HG03066 (cell line): Measurements from ENCODE around the gene SEZ6L.

Experiments used
- ATAC-seq: cut with Tn5 transposase; IDR thresholded peaks from one replicate; pipeline ENCODE4 v1.9.1; 2021; ENCODE audit warnings: low read depth; ENCODE audit not compliant: unreplicated experiment

SEZ6L gene

DNA sequence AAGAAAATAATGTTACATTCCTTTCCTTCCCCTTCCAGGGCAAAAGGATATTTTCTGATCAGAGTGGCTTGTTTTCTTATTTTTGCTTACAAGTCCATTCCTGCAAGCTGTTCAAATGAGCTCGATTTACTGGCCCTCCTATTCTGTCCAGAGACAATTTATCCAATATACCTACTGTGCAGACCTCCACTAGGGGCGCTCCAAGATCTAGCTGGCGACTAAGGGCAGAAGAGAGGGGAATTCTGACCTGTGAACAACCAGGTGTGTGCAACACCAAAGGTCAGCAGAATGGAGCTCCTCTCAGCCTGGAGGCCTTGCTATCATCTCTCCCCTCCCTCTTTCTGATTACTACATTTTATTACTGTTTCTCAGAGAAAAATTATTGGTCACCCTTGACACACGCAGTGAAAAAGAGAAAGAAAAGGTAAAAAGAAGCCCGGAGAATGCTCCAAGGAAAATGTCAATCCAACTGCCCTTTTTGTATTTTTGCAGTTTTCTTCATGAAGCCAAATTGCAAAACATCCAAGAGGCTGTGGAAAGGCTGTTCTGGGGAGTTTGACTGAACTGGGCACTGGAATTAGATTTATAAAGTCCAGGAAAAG, 3.2 kb downstream of the SEZ6L start:
- no peak for ATAC-seq

DNA sequence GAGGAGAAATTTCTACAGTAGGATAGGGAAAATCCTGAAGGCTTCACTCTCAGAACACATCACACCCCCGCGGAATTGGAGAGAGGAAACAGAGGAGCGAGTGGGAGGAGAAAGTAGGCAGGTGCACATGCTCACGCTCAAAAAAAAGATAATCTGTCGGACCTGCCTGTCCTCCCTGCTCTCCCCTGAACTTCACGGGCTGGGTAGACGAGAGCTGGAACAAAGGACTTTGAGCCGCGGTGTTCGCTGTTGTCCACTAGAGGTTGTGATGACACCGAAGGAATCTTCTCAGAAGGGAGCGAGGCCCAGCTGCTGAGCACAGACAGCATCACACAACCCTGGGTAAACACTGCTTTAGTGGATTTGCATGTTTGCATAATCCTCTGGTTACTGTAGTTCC, 5.0 kb downstream of the SEZ6L start:
- ATAC-seq: no peak

DNA sequence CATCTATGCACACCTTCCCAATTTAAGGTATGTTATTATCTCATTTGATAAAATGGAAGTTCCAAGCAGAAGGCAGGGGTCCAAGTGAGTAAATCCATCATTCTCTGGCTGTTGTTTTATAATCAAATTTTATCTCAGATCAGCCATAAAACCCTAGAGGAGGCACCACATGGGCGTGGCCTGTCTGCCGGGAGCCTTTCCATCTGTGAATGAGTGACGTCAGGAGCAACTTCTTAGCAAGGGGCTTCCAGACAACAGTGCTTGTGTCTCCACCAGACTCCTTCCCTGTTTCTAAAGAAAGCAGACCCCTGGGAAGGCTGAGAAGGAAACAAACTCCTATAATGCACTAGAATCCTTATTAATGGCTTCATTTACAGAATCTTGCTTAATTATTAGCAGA, 13.5 kb downstream of the SEZ6L start:
- ATAC-seq: no peak

DNA sequence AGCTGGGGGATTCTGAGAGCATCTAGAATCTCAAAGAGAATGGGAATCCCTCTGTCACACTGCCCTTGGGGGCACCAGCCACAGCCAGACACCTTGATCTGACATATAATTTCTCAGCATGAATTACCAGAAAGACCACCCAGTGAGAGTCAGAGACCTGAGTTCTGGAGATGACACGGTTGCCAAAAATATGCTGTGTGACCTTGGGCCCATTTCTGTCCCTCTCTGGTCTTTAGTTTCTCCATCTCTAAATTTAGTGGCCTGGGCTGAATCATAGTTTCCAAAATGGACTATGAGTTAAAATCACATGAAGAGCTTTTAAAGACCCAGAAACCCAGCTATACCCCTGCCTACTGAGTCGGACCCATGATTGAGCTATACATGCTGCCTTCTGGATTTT, 15.9 kb downstream of the SEZ6L start:
- no peak for ATAC-seq

DNA sequence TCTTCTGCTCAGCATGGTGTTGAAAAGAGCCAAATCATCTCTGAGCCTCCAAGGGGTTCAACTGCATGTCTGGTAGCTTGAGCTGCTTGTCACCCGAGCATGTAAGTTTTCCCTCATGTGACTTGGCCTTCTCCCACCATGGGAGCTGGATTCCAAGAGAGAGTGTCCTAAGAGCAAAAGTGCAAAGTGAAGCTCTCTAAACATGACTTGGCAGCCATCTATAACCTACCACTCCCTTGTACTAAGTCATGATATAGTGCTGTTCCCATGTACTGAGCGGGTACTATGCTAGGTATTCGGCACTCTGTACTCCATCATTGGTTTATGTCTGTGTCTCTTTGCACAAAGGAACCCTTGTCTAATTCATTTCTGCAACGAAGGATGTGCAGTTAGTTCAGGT, 19.1 kb downstream of the SEZ6L start:
- no peak for ATAC-seq

DNA sequence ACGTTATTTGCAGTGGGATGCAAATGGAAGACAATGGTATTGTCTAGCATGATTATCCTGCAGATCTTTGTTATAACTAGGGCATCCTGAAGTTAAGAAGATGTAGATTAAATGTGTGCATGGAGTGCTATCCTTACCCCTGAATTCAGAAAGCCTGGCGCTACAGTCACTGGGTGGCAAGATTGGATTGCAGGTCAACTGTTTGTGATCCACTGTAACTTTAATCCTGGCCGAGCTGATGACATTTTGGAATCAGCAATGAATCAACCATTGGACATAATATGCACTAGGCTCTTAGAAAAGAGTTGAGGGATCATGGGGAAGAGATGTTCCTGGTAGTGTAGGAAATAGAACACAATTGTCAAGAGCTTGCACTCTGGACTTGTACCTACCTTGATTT, 25.1 kb downstream of the SEZ6L start:
- ATAC-seq: no peak

DNA sequence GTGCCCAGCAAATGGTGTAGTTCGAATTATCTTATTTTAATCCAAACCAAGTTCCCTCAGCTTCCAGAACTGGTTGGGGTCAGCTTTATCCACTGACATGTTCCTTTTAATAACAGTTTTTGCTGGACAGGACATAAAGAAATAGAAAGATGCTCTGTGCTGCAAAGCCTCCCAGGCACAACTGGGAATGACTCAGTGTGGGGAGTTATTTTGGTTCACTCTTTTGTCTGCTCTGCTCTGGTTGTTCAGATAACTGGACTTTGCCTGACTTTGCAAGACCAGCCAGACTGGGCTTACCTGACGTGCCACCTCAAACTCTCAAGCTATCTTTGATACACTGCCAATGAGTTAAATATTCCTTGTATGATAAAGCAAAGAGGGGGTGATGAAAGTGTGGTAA, 25.6 kb downstream of the SEZ6L start:
- ATAC-seq: no peak

DNA sequence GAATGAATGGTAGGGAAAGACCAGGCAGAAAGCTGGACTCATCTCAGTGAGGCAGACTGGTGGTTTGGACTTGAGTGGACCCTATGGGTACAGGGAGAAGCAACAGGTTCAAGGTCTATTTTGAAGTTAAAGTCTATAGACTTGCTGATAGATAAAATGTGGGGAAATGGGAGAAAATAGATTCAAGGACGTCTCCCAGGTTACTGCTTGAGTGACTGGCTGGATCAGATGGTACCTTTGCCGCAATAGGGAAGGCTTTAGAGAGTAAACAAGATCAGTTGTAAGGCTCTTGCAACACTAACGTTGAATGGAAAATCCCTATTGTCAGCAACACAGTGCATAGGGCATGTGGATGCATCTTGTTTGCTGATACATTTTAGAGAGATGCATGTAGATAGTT, 27.4 kb downstream of the SEZ6L start:
- ATAC-seq: no peak

DNA sequence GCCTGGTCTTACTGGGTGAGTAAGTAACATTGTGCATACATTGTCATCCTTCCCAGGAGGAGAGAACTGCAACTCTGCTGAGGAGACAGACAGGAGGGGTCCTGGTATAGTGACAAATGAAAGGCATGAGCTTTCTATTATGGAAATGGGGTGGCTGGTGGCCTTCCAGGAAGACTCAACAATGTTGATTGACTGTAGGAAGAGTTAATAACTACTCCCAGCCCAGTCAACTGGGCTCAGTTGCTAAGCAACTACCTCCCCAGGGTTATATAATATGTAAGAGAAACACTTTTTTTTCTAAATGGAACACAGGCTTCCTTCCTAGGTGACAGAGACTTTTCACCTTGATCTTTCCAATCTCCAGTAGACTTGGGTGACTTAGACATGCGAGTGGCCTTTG, 28.2 kb downstream of the SEZ6L start:
- no peak for ATAC-seq

DNA sequence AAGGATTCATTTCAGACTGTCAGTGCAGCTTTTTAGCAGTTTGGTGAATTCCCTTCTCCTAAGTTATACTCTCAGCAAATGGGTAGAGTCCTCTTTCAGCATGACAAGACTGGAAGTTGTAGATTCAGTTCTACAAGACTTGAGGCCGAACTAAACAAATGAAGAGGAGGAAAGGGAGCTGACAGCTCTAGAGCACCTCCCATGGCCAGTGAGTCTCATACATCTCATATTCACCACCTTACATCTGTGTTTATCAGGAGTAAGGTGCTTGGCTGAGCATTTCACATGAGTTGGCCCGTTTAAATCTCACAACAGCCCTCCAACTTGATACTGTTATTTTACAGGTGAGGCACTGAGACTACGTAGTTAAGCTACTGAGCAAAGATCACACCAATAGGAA, 30.4 kb downstream of the SEZ6L start:
- no peak for ATAC-seq

DNA sequence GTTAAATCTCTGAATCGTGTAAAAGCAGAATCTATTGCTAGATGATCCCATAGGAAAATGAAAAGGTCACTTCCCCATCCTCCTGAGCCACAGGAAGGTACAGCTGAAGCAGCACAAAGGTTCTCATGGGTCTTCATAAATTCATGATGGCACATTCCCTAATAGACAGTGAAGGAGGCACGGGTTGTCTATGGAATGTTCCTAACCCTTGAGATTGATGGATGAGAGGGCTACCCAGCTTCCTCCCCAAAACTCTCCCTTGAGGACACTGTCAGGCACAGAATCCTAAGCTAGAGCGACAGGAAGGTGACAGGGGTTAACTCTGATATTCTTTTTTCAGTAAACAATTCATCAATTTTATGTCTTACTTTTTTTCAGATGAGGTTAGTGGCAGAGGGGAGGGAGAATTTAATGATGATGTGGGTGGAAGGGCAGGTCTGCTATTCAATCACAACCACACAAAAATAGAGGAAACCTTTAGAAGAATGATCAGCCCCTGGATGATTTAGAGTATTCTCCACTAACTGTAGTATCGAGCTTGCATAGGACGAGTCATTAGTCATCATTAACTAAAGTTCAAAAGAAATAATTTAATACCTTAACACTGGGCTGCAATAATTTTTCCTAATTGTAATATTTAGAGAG, 33.1 kb downstream of the SEZ6L start:
- ATAC-seq: no peak

DNA sequence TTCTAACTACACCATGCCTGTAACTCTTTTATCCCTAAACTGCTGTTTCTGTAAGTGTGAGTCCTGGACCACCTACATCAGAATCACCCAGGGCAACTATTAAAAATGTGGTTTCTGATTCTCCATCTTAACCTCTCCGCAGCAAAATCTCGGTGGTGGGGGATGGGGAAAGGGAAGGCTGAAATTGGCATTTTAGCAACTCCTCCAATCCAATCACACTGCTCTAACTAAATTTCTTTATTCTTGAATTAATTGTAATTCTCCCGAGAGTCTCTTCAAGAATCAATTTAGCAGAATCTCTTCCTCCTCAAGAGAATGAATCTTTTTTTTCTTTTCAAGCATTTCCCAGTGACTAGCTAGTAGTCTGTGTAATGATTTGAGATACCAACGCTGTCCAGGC, 36.2 kb downstream of the SEZ6L start:
- ATAC-seq: no peak

DNA sequence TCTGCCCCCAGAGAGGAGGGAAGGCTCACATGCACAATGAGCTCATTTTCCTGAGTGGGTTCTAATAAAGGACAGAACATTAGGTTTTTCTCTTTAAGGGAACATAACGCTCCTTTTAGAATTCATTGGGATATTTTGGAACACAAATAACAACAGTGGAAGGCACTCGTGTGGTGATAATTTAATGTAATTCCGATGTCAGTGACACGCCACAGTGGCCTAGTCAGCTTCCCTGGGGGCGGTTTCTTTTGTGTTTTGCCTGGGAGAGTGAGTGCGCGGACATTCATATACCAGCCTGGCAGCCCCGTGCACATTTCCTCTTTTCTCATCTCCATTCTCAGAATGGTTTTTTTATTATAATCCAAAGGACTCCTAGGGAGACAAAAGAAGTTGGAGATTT, 41.1 kb downstream of the SEZ6L start:
- no peak for ATAC-seq

DNA sequence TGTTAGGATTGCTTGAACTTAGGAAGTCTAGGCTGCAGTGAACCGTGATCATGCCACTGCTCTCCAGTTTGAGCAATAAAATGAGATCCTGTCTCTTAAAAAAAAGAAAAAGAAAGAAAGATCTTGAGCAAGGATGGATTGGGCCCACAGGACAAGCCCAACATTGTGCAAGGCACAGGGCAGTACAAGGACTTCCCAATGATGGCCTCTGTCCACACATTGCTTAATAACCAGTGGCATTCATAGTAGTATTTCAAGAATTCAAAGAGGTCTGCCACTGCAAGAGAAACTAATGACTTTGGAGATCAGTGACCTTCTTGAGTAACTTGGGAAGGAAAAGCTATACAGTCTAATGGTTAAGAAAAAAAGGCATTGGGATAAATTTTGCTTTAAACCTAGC, 44.6 kb downstream of the SEZ6L start:
- no peak for ATAC-seq

DNA sequence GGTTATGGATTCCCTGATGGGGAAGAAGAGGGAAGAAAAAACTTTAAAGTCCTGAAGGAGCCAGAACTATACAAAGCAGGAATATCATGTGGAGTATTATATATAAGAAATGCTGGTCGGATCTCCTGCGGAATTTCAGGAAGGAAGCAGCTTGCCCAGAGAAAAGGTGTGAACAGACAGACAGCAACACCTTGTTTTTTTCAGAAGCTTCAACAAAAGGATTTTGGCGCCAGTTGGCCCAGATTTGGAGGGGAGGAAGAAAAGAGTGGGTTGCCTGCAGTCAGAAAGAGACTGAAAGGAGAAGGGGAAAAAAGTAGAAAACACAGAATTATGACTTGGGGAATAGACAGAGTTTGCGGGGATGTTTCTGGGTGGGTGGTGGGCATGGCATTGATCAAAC, 45.2 kb downstream of the SEZ6L start:
- ATAC-seq: no peak

DNA sequence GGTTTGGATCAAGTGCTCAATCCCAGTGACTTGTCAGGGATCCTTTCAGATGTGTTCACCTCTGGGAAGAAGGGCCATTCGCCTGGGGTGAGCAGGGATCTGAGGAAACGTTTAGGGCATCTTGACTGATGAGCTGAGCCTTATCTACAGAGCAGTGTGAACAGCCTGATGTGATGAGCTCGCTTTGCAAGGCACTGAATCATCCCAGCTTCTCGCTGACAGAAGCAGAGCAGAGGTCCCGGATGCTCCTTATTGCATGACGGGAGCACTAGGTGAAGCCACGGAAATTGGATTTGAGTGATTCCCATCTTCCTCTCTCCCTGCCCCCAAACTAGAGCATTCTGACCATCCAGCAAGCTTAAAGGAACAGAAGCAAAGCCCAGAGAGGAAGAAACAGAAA, 46.5 kb downstream of the SEZ6L start:
- ATAC-seq: no peak

DNA sequence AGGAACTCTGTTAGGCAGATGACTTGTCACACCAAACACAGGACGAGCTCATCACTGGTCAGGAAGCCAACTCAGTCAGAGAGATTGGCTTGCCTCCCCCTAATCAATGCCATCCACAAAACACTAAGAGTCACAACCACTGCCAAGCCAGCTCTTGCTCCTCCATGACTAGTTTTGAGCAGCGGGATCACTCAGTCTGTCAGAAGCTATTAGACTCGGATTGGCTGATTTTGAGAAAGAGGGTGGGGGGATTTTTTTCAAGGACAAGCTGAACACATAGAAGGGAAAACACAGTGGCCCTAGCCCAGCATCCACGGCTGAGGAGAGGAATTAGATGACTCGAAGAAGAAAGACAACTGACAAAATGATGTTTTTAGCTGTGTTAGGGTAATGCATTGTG, 55.9 kb downstream of the SEZ6L start:
- ATAC-seq: no peak

DNA sequence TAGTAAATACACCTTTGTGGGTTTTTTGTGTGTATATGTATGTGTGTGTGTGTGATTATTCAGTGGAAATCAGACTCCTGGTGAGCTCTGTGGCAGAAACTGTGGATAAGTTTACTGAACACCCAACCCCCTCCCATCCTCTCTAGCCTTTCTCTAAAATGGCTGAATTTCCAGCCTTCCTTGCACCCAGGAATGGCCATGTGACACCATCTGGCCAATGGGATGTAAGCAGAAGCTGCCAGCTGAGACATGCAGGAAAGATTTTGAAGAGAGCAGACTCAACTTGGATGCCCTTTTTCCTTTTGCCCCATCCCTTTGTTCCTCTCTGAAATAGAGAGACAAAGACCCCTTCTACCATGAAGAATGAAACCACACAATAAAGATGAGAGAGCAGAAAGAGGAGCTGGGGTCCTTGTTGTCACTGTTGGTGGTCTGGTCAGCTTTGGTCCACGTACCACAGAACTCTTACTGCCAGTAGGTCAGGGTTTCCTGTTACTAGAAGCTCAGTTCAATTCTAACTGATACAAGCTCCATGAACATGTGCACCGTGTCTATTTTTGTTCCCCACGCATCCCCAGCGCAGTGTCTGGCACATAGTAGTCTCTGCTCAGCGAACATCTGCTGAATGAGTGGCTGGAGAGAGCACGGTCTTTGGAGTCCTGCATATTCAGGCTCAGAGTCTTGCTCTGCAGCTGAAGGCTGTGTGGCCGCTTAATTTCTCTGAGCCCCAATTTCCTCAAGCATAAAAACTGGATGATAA, 57.5 kb downstream of the SEZ6L start:
- ATAC-seq: no peak

DNA sequence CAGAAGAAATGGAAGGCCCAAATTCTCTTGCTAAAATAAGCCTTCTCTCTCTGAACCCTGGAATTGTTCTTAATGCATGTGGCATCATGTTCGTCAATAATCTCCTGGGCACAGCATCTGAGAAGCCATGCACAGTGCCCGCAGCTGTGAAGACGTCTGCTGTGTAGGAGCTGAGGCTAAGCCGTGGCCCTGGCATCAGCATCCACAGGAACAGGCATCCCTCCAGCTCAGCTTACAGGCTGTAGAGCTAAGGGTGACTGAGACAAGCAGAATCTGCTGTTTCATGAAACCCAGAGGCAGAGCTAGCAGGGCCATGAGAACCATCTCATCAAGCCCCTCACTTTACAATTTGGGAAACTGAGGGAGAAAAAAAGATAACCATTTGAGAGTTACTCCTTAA, 60.6 kb downstream of the SEZ6L start:
- no peak for ATAC-seq

DNA sequence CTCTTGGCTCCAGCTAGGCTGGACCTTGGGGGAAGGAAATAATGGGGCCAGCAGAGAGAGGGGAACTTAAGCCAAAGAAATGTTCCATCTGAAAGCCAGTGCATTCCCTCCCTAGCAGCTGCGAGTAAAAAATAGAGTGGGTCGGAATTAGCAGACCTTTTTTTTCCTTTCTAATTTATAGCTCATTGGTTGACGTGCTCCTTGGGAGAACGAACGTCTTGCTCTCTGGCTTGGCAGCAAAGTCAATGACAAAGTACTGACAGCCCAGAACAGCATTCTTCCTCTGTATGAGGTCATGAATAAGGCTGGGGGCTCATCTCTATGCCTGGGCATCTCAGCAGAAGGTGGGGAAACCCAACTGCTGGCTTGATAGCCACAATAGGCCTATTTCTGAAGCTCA, 65.0 kb downstream of the SEZ6L start:
- ATAC-seq: no peak

DNA sequence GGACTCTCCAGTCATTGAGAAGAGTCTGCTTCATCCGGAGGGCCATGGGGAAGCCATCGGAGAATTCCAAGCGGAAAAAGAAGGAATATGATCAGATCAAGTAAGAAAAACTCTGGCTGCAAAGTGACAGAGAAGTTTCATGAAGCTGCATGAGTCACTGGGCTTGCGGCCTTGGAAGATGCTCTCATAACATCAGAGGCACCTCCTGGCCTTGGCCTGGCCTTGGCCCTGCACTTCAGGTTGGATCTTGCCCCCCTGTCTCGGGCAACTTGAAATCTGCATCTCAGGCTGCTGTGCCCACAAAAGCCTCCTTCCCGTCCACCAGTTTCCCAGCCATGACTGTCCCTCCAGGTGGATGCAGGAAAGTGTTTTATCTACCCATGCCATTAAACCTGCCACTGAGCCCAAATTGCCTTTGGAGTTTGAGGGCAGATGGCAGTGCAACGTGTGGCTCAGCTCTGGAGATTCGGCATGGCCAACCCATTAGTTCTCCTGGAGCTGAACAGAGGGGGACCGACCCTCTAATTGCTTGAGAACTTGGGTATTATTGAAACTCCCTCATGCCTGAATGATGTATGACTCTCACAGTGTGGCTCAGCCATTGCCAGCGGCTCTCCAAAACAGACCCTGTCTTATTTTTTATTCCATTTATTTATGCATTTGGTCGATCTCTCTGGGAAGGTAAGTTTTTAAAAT, 66.7 kb downstream of the SEZ6L start:
- ATAC-seq: no peak

DNA sequence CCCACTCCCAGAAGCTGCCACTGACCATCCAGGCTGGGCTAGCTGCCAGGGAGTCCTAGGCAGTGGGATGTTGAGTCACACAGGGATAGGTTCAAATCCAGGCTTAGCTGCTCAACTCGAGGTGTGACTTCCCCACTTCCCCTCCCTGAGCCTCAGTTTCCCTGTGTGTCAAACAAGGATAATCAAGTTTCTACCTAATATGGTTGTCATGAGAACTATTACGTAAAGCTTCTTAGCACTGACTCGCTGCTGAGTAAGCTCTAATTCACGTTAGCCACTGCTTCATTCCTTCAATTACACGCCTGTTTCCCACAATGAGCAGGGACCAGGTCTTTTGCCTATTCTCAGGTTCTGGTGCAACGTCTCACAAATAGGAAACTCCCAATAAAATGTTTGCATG, 67.7 kb downstream of the SEZ6L start:
- ATAC-seq: no peak
